NCI-H2081 (cell line): ENCODE data around the gene TMEM91.

Experiments
- DNase-seq, 2 experiments: peaks; one replicate each; lab custom pipeline; 2025; lab: John Stamatoyannopoulos, UW

The TMEM91 gene

GRCh38 chr19:41433171-41433570 lies 56.8 kb downstream of the TMEM91 start:
- no peak for DNase-seq
